Astrocyte (in vitro differentiated cells and primary cell): ENCODE measurements around the gene AKAP13. TPM values are rescaled to one million over a fixed set of nuclear protein-coding genes. Genes with fewer than 3 reads are reported as not detected.

Experiments used
- DNase-seq: peaks from one replicate; pipeline ENCODE4 v3.0.0-alpha.2; 2010; ENCODE audit warnings: low read depth
- FAIRE-seq: peaks from 2 replicates; lab custom pipeline; 2011; peaks lifted over from hg19 to GRCh38; lab: Jason Lieb, UNC
- H2AFZ ChIP-seq: 2 replicates; pipeline ENCODE4 v1.6.0; 2012; ENCODE audit warnings: low read depth, low read length, inconsistent platforms
- H3K27ac ChIP-seq: 2 replicates; pipeline ENCODE4 v1.5.1; 2011; ENCODE audit warnings: low read depth, low read length, inconsistent platforms
- H3K27me3 ChIP-seq: 2 replicates; pipeline ENCODE4 v1.6.0; 2011; ENCODE audit warnings: low read length, inconsistent platforms; ENCODE audit not compliant: insufficient read depth
- H3K36me3 ChIP-seq: 2 replicates; pipeline ENCODE4 v1.5.1; 2011; ENCODE audit warnings: low read length, inconsistent platforms; ENCODE audit not compliant: insufficient read depth
- H3K4me1 ChIP-seq: 2 replicates; pipeline ENCODE4 v1.5.1; 2011; ENCODE audit warnings: low read length, inconsistent platforms; ENCODE audit not compliant: insufficient read depth
- H3K4me2 ChIP-seq: 2 replicates; pipeline ENCODE4 v1.6.0; 2012; ENCODE audit warnings: low read length, inconsistent platforms
- H3K4me3 ChIP-seq: 2 replicates; pipeline ENCODE4 v1.5.1; 2011; ENCODE audit warnings: low read depth, mild to moderate bottlenecking, low read length, inconsistent platforms; ENCODE audit not compliant: insufficient read depth
- H3K79me2 ChIP-seq: 2 replicates; pipeline ENCODE4 v1.6.0; 2012; ENCODE audit warnings: mild to moderate bottlenecking, low read length, inconsistent platforms; ENCODE audit not compliant: insufficient read depth
- H3K9ac ChIP-seq: 2 replicates; pipeline ENCODE4 v1.6.0; 2012; ENCODE audit warnings: mild to moderate bottlenecking, low read length, inconsistent platforms
- H3K9me3 ChIP-seq: 2 replicates; pipeline ENCODE4 v1.5.1; 2012; ENCODE audit warnings: low read depth, mild to moderate bottlenecking, low read length, inconsistent platforms; ENCODE audit not compliant: insufficient read depth
- H4K20me1 ChIP-seq: 2 replicates; pipeline ENCODE4 v1.6.0; 2012; ENCODE audit warnings: low read length, inconsistent platforms; ENCODE audit not compliant: insufficient read depth
- H3K27ac Mint-ChIP-seq: one replicate; pipeline ENCODE4 v1.8.0; 2021; ENCODE audit warnings: mild to moderate bottlenecking, mixed read lengths; ENCODE audit not compliant: unreplicated experiment
- H3K27me3 Mint-ChIP-seq: one replicate; pipeline ENCODE4 v1.8.0; 2021; ENCODE audit warnings: low read depth, mixed read lengths; ENCODE audit not compliant: unreplicated experiment
- H3K36me3 Mint-ChIP-seq: one replicate; pipeline ENCODE4 v1.8.0; 2021; ENCODE audit warnings: low read depth, mixed read lengths; ENCODE audit not compliant: unreplicated experiment
- H3K4me1 Mint-ChIP-seq: one replicate; pipeline ENCODE4 v1.8.0; 2021; ENCODE audit warnings: low read depth, mixed read lengths; ENCODE audit not compliant: unreplicated experiment
- H3K4me3 Mint-ChIP-seq: one replicate; pipeline ENCODE4 v1.8.0; 2021; ENCODE audit warnings: mild to moderate bottlenecking, moderate library complexity, mixed read lengths; ENCODE audit not compliant: unreplicated experiment
- H3K9me3 Mint-ChIP-seq: one replicate; pipeline ENCODE4 v1.8.0; 2021; ENCODE audit warnings: mild to moderate bottlenecking, mixed read lengths; ENCODE audit not compliant: unreplicated experiment
- CTCF ChIP-seq: IDR thresholded peaks from 2 replicates; pipeline ENCODE4 v1.5.1; 2011; ENCODE audit warnings: low read depth, mild to moderate bottlenecking, inconsistent platforms, low read length, moderate library complexity; ENCODE audit not compliant: insufficient read depth
- EZH2 ChIP-seq: IDR thresholded peaks from 2 replicates; pipeline ENCODE4 v1.6.1; 2012; ENCODE audit warnings: mild to moderate bottlenecking, low read length, inconsistent platforms; ENCODE audit not compliant: insufficient read depth
- total RNA-seq: library from RNA; stranded (reverse); gene quantifications from 2 replicates; pipeline ENCODE4 v1.2.1, GENCODE V29; 2021

AKAP13 gene
- total RNA-seq, 1 donor from 2014 or later: 98.2 TPM

- Mint-ChIP-seq H3K9me3 (no peaks in the 10 kb centered on the region), H3K36me3 (peaks cover 12% of the 10 kb centered on the region), H3K27ac (peak overlapping the region; percentile 79), H3K4me1 (peaks cover 42% of the 10 kb centered on the region), H3K27me3 (no peaks in the 10 kb centered on the region), H3K4me3 (no peak overlapping the region)
- Histone ChIP-seq H3K4me3 (no peak overlapping the region), H3K4me1 (peaks cover 10% of the 10 kb centered on the region), H3K9me3 (no peaks in the 10 kb centered on the region), H2AFZ (no peak overlapping the region), H3K9ac (no peak overlapping the region), H3K27me3 (no peaks in the 10 kb centered on the region), H3K27ac (no peak overlapping the region), H4K20me1 (peaks cover 10% of the 10 kb centered on the region), H3K4me2 (peak overlapping the region; percentile 5), H3K36me3 (no peaks in the 10 kb centered on the region), H3K79me2 (no peaks in the 10 kb centered on the region)
- DNase-seq (peak; percentile 46), FAIRE-seq (no peak)
- no peak for TF ChIP-seq EZH2
- TF ChIP-seq CTCF: no peak
These were observed 322.1 kb downstream of the AKAP13 start for GRCh38 chr15:85702321-85703101.

- Mint-ChIP-seq H3K4me1 (peaks cover 53% of the 10 kb centered on the region), H3K27ac (peak overlapping the region; percentile 38), H3K27me3 (no peaks in the 10 kb centered on the region), H3K36me3 (peaks cover 12% of the 10 kb centered on the region), H3K4me3 (no peak overlapping the region), H3K9me3 (no peaks in the 10 kb centered on the region)
- no peak for FAIRE-seq
- peak; percentile 24 for DNase-seq
- TF ChIP-seq EZH2 (no peak), CTCF (no peak)
- Histone ChIP-seq H3K9ac (no peak overlapping the region), H3K4me3 (no peak overlapping the region), H3K36me3 (no peaks in the 10 kb centered on the region), H3K27me3 (no peaks in the 10 kb centered on the region), H3K4me2 (no peak overlapping the region), H3K9me3 (no peaks in the 10 kb centered on the region), H3K79me2 (no peaks in the 10 kb centered on the region), H4K20me1 (peaks cover 10% of the 10 kb centered on the region), H3K4me1 (peaks cover 23% of the 10 kb centered on the region), H3K27ac (no peak overlapping the region), H2AFZ (no peak overlapping the region)
These were observed 323.7 kb downstream of the AKAP13 start for GRCh38 chr15:85704066-85704465.
